ENCODE results near the gene LEP.

DNA sequence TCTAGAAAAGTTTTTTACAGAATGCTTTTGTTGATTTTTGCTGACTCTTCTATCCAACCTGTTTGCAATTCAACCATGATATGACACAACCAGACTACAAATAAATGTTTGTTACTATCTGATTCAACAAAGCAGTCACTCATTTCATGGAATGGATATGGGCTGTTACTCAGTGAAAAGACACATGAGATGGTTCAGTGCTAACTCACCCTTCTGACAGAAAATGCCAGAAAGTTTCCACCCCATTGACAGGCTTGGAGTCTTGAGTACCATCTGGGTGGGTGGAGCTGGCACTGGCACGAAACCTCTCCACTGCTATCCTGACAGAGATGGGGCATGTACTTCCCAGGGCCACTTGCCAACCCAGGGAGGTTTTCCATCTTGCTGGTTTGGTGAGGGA is 63.1 kb downstream of the LEP start:
- TF ChIP-seq, protein P1, sequence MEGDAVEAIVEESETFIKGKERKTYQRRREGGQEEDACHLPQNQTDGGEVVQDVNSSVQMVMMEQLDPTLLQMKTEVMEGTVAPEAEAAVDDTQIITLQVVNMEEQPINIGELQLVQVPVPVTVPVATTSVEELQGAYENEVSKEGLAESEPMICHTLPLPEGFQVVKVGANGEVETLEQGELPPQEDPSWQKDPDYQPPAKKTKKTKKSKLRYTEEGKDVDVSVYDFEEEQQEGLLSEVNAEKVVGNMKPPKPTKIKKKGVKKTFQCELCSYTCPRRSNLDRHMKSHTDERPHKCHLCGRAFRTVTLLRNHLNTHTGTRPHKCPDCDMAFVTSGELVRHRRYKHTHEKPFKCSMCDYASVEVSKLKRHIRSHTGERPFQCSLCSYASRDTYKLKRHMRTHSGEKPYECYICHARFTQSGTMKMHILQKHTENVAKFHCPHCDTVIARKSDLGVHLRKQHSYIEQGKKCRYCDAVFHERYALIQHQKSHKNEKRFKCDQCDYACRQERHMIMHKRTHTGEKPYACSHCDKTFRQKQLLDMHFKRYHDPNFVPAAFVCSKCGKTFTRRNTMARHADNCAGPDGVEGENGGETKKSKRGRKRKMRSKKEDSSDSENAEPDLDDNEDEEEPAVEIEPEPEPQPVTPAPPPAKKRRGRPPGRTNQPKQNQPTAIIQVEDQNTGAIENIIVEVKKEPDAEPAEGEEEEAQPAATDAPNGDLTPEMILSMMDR (IDR thresholded peaks at IDR 0.05) = no peak
- no peak for TF ChIP-seq POLR2A (IDR thresholded peaks at IDR 0.05)

All from adrenal gland (tissue), 5 donors.